ENCODE measurements around the gene TNFRSF18. TPM values are rescaled to one million over a fixed set of nuclear protein-coding genes. Genes with fewer than 3 reads are reported as not detected.
"Not testable (repeated sequence)": the region's sequence is repeated elsewhere in the genome, so short reads cannot be mapped to it uniquely, and the experiment has no call there.

TNFRSF18 gene
- total RNA-seq, 1 donor from 2014 or later: 175 TPM

- intact Hi-C loops (cut with micrococcal nuclease): loop anchor here (1.0 kb wide), 1 partner anchor 56 kb away; no protein-coding TSS in a partner anchor
Measured at GRCh38 chr1:1199961-1200875, 6.2 kb downstream of the TNFRSF18 start.

- intact Hi-C loops (cut with micrococcal nuclease): no loop called here
Measured at GRCh38 chr1:1199141-1199960, 7.0 kb downstream of the TNFRSF18 start.

DNA sequence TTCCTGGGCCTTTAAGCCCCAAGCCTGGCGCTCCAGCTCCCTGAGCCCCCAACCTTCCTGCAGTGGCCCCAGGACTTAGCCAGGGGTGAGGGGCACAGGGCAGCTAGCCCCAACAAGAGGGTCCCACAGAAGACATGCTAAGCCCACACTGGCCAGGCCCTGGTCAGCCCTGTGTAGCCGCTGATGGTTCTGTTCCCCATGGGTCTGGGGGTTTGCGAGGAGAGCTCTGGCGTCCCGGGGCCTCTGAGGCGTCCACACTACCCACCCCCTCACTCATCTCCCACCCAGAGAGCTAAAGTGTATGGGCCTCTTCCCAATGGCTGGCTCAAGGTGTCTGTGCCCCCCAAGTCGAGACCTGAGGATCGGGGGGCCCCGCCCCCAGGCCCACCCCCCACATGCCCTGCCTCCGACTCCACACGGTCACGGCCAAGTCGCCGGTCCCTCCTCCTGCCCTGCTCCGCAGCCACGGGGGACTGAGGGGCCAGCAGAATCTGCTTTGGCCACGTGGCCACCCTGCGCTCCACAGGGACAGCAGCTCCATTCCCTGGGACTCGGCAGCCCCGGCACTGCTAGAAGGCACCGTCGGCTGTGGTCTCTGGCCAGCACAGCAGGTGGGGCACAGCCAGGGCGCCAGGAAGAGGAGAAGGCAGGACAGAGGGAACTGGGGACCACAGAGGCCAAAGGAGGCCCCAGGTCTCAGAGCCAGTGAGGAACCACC is 7.8 kb downstream of the TNFRSF18 start:
- intact Hi-C loops (cut with micrococcal nuclease): no loop called here

- intact Hi-C loops (cut with micrococcal nuclease): no loop called here
Measured at GRCh38 chr1:1197551-1198422, 8.6 kb downstream of the TNFRSF18 start.

DNA sequence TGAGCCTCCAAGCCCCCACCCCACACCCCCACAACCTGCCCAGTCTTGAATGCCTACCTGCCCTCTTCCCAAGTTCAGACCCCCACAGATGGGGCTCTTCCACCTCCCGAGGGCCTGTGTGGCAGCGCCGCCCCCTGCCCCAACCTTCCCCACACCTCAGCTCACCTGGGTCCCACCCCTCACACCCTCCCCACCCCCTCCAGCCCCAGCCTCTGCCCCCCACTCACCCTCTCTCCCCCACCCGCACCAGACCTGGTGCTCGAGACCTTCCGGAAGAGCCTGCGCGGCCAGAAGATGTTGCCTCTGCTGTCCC is 9.2 kb downstream of the TNFRSF18 start:
- intact Hi-C loops (cut with micrococcal nuclease): no loop called here

- intact Hi-C loops (cut with micrococcal nuclease): no loop called here
Measured at GRCh38 chr1:1196431-1197187, 9.8 kb downstream of the TNFRSF18 start.

- intact Hi-C loops (cut with micrococcal nuclease): not testable (repeated sequence)
Measured at GRCh38 chr1:1195726-1196125, 10.7 kb downstream of the TNFRSF18 start.

DNA sequence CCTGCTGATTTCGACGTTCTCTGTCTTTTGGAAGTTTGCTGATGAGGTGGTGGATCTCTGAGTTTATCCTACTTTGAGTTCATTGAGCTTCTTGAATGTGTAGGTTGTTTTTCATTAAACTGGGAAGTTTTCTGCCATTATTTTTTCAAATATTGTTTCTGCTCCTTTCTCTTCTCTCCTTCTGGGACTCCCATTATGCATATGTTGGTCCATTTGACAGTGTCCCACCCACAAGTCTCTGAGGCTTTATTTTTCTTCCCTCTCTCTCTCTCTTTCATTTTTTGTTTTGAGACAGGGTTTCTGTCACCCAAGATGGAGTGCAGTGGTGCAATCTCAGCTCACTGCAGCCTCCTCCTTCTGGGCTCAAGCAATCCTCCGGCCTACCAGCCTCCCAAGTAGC is 11.7 kb downstream of the TNFRSF18 start:
- intact Hi-C loops (cut with micrococcal nuclease): no loop called here

DNA sequence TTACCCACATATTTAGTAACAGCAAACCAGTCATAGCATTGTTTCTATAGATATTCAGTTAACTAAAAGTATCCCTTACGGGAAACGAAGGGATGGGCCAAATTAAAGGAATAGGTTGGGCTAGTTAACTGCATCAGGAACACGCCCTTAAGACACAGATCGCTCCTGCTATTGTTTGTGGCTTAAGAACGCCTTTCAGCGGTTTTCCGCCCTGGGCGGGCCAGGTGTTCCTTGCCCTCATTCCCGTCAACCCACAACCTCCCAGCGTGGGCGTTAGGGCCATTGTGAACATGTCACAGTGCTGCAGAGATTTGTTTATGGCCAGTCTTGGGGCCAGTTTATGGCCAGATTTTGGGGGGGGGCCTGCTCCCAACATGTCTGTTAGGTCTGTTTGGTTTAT is 14.7 kb downstream of the TNFRSF18 start:
- intact Hi-C loops (cut with micrococcal nuclease): no loop called here

GRCh38 chr1:1189111-1189510 is 17.3 kb downstream of the TNFRSF18 start:
- intact Hi-C loops (cut with micrococcal nuclease): no loop called here

GRCh38 chr1:1187938-1188337 is 18.5 kb downstream of the TNFRSF18 start:
- intact Hi-C loops (cut with micrococcal nuclease): no loop called here

- intact Hi-C loops (cut with micrococcal nuclease): no loop called here
Measured at GRCh38 chr1:1185101-1185765, 21.2 kb downstream of the TNFRSF18 start.

DNA sequence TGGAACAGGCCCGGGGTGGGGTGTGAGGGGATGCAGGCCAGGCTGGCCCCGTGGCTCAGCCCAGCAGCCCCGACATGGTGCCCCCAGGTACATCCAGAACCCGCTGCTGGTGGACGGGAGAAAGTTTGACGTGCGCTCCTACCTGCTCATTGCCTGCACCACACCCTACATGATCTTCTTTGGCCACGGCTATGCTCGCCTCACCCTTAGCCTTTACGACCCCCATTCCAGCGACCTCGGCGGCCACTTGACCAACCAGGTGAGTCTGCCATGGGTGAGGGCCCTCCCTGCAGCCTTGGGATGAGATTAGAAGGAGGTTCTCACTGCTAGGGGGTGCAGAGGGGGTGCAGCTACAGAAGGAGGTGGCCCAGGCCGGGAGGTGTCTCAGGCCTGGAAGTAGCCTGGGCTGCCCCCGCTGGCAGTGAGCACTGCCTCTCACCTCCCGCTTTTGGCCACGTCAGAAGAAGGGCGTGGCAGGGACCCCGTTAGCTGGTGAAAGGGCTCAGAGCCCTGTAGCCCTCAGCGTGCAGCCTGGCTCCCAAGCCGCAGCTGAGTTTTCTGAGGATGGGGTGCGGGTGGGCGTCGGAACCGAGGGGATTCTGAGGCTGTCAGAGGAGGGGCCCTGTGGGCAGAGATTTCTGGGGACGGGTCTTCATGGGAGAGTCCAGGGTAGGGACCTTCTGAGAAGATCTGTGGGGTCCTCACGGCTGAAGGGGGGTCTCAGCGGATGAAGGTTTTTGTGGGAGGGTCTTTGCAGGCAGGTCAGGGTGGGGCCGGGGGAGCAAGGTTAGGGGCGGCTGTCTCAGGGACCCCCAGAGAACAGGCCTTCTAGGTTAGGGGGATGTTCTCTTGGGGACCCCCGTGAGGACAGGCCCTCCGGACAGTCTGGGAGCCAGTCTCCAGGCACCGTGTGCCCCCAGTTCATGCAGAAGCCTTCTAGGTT is 22.3 kb downstream of the TNFRSF18 start:
- intact Hi-C loops (cut with micrococcal nuclease): no loop called here

- intact Hi-C loops (cut with micrococcal nuclease): no loop called here
Measured at GRCh38 chr1:1183221-1183747, 23.1 kb downstream of the TNFRSF18 start.

- intact Hi-C loops (cut with micrococcal nuclease): no loop called here
Measured at GRCh38 chr1:1182491-1183220, 23.7 kb downstream of the TNFRSF18 start.

DNA sequence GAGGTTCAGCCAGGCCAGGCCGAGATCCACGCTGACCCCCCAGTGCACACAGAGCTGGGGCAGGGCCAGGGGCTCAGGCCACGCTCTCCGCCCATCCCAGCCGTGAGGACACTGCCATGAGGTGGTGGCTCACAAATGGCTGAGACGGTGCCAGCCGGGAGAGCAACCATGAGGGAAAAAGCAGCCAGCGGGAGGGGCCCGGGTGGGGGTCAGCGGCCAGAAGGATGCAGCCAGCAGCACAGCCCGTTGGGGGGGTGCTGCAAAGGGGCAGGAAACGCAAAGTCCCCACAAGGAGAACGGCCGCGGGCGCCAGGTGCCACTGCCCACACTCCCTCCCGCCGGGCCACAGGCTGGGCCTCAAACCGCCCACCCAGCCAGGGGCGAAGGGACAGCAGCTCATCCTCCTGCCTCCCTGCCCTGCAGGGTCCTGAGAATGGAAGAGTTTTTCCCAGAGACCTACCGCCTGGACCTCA is 24.4 kb downstream of the TNFRSF18 start:
- intact Hi-C loops (cut with micrococcal nuclease): no loop called here
